GM21367 (cell line): Measurements from ENCODE around the gene OR14J1.
"Not testable (repeated sequence)": the region's sequence is repeated elsewhere in the genome, so short reads cannot be mapped to it uniquely, and the experiment has no call there.

ENCODE experiments used
- ATAC-seq: cut with Tn5 transposase; IDR thresholded peaks from one replicate; pipeline ENCODE4 v1.9.1; 2021; ENCODE audit not compliant: unreplicated experiment

The OR14J1 gene, protein sequence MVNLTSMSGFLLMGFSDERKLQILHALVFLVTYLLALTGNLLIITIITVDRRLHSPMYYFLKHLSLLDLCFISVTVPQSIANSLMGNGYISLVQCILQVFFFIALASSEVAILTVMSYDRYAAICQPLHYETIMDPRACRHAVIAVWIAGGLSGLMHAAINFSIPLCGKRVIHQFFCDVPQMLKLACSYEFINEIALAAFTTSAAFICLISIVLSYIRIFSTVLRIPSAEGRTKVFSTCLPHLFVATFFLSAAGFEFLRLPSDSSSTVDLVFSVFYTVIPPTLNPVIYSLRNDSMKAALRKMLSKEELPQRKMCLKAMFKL

DNA sequence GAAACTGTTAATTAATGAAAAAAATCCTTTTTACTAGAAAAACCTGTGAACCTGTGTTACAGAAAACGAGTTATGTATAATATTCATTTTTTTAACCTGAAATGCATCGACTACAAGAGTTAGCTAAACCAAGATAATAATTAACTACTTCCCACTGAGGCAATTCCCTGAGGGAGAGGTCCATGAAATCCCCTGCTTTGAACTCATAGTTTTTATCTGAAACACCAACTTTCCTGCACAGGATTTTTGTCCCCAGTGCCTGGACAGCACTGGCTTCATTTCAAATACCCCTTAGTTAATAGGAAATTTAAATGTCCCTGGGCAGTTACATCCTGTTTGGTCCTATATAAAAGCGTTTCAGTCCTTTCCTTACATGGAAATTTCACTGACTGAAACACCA is at the start of gene OR14J1:
OR14J1 (plus strand) TSS at position 386 of the 400 bp plus-strand sequence. CDS start 4,989 bp downstream, outside the sequence.
- ATAC-seq = no peak

GRCh38 chr6:29251736-29252135 is 49.8 kb upstream of the OR14J1 start:
- no peak for ATAC-seq

DNA sequence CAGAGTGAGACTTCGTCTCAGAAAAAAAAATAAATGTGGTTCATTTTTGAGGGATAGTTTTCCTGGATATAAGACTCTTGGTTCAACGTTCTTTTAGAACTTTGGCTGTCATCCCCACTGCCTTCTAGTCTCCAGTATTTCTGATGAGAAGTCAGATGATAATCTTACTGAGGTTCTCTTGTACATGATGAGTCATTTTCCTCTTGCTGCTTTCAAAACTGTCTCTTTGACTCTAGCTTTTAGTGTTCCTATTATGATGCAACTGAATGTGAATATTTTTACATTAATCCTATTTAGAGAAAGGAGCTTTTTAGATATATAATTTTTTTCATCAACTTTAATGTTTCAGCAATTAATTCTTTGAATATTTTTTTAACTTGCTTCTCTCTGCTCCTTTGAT is 46.0 kb upstream of the OR14J1 start:
- no peak for ATAC-seq

DNA sequence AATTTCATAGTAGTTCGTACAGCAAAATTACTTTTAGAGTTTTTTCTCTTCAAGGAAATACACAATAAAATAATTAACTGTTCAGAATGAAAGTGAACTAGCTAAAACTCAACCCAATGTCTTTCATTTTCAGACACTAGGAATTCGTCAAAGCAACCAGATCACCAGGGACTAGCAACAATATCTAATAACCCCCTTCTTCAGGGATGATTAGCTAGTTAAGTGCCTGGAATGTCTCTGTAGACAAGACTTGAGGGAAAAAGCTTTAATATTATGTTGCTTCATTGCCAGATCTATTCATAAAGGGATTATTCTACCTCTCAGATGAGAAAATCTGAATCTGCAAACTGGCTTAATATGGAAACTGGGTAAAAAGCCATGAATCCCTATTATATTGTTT is 41.8 kb upstream of the OR14J1 start:
- ATAC-seq = no peak

DNA sequence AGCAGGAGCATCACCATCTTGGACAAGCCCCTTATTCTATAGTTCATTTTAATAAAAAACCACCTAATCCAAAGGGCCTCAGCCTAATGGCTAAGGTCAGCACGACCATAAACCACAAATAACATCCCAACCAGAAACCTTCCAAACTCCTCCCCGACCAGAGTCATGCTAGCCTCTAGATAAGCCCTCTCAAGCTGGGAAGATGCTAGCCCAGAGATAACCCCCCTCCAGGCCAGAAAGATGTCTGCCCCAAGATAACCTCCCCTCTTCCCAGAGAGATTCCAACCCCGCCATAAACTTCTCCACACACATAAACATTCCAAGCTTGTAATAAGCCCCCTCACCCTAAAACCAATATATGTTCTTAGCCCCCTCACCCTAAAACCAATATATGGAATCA is 38.5 kb upstream of the OR14J1 start:
- ATAC-seq = no peak

DNA sequence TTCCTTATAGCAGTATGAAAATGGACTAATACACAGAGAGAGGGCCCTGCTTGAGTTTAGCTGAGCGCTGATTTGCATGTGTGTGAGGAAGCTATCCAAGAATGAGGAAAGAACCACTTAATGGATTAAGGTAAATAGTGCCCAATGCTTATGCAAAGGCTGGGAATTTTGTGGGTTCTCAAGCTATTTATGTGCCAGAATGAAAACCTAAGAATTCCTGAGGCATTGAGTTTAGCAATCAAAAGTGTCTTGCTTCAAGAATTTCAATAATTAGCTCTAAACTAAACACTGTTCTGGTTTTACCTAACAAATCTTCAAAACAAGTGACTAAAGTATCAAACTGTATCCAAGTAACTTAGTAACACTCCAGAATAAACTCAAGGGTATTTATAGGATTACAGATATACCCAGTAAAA is 7.0 kb upstream of the OR14J1 start:
- ATAC-seq = no peak

- ATAC-seq = no peak
Observed at GRCh38 chr6:29295181-29295585, 6.3 kb upstream of the OR14J1 start.

- ATAC-seq = no peak
Observed at GRCh38 chr6:29295623-29296022, 5.9 kb upstream of the OR14J1 start.

DNA sequence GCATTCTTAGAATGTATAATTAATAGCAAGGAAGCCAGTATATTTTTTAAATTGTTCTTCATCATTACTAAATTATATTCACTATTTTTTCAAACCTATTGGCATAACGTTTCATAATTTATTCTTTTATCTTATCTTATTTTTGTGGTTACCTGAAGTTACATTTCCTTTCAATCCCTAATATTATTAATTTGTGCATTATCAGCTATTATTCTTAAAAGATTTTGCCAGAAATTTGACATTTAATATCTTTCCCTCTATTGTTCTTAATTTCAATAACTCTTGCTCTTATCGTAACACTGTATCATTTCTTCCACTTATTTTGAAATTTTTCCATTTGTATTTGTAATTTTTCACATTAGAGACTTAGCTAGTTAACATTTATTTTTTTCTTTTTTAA is 18.4 kb downstream of the OR14J1 start:
- no peak for ATAC-seq

DNA sequence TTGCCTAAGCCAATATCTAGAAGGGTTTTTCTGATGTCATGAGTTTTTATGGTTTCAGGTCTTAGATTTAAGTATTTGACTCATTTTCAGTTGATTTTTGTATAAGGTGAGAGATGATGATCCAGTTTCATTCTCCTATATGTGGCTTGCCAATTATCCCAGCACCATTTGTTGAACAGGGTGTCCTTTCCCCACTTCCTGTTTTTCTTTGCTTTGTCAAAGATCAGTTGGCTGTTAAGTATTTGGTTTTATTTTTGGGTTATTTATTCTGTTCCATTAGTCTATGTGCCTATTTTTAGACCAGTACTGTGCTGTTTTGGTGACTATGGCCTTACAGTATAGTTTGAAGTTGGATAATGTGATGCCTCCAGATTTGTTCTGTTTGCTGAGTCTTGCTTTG is 21.8 kb downstream of the OR14J1 start:
- not testable (repeated sequence) for ATAC-seq

DNA sequence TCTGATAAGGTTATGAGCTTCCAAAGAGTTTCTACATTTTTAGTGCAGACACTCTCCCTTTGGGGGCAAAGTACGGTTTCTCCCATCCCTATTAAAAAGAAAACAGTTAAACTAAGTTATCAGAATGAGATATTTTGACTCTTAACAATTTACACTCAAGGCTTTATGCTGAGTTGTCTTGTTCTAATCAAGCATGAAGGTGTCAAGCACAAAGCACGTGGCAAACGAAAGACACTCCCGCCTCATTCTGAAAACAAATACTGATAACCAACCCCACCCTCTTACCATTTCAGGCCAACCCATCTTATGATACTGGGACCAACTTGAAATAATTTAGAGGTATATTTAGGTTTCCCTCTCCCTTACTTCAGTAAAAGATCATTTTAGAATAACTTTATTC is 24.3 kb downstream of the OR14J1 start:
- ATAC-seq = no peak

DNA sequence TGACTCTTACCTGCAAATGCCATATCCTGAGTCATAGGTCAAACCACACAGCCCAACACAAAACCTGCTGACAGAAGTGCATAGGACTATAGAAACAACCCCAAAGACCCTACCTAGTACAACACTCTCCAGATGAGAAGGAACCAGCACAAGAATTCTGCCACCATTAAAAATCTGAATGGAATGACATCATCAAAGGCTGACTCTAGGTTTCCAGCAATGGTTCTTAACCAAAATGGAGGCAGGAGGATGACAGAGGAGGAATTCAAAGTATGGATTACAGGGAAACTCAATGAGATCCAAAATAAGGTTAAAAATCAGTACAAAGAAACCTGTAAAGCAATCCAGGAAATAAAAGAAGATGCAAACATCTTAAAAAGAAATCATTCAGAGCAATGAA is 31.2 kb downstream of the OR14J1 start:
- no peak for ATAC-seq

GRCh38 chr6:29336269-29336668 is 34.8 kb downstream of the OR14J1 start:
- ATAC-seq = no peak

GRCh38 chr6:29345380-29345779 is 43.9 kb downstream of the OR14J1 start:
- no peak for ATAC-seq

- not testable (repeated sequence) for ATAC-seq
Observed at GRCh38 chr6:29349348-29349747, 47.8 kb downstream of the OR14J1 start.

GRCh38 chr6:29354980-29355379 is 53.5 kb downstream of the OR14J1 start:
- no peak for ATAC-seq

GRCh38 chr6:29355603-29356002 is 54.1 kb downstream of the OR14J1 start:
- no peak for ATAC-seq
